GM18870 (cell line): ENCODE data around the gene YARS2.
"Not testable (repeated sequence)": the region's sequence is repeated elsewhere in the genome, so short reads cannot be mapped to it uniquely, and the experiment has no call there.

Experiments used
- ATAC-seq: cut with Tn5 transposase; IDR thresholded peaks from one replicate; pipeline ENCODE4 v1.9.1; 2021; ENCODE audit warnings: moderate library complexity; ENCODE audit not compliant: unreplicated experiment

YARS2 gene

DNA sequence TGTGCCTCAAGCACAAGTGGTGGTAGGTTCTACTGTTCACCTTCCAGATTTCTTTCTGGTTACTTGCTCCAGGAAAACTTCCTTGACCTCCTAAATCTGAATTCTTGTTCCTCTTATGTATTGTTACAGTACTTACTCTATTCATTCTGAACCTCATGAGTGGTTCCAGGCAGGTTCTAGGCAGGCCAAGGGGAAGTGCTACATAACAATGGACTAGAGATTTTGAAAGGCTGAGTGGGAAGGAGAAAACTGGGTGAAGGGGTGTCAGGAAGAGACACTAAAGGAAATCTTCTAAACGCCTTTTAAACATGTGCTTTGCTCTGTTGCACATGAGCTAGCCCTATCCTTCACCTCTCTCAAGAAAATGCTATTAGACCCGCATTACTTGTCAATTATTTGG is 1.6 kb downstream of the YARS2 start:
- no peak for ATAC-seq

DNA sequence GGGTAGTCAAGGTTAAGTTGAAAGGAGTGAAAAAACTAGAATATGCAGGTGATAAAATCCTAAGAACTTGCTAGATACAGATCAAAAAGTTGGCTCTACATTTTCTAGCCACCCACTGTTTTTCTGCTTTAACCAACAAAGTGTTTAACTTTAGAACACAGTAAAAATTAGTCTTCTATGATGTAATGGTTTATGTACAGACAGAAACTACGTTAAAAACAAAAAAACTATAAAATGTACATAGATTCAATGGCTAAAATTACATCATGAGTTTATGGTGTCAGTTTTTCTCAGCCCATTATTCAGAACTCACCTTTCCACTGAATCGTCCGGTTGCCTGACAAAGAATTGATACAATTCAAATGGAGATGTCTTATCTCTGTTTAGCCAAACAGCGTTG is 2.1 kb downstream of the YARS2 start:
- ATAC-seq: no peak

DNA sequence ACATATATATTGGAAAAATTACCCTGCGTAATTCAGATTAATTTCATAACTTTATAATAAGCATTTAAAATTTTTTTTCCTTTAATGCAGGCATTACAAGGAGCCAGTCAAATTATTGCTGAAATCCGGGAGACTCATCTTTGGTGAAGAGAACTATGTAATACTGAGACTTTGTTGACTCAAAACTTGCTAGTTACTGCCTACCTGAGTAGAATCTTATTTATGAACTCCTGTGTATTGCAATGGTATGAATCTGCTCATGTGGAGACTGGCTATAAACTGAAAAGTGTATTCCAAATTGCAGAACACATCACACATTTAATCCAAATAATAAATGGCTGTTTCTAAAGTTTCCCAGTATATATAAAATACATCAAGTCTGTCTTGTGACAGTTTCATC is 12.4 kb downstream of the YARS2 start:
- ATAC-seq: no peak

DNA sequence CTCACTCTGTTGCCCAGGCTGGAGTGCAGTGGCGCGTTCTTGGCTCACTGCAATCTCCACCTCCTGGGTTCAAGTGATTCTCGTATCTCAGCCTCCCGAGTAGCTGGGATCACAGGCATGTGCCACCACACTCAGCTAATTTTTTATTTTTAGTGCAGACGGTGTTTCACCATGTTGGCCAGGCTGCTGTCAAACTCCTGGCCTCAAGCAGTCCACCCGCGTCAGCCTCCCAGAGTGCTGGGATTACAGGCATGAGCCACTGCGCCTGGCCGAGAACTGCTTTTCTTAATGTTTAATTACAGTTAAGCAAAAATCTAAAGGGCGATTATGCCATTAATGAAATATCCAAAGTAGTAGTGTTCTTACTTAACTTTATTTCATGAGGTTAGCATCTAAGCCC is 13.6 kb downstream of the YARS2 start:
- ATAC-seq: no peak

DNA sequence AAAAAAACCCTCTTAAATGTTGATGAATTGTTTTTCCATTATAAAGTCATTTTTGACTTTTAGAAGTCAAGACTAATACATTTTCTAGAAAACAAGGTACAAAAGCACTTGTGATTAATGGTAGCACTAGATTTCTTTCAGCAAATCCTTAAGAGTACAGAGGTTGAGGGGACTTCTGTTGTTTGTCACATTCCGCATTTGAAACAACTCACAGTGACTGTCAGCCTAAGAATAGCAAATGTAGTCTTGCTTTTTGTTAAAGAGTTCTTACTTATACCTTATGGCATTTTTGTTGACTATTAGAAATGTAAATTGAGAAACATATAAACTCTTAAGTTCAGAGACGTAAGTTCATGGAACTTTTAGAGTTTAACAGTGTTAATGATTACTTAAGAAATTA is 16.4 kb downstream of the YARS2 start:
- no peak for ATAC-seq

DNA sequence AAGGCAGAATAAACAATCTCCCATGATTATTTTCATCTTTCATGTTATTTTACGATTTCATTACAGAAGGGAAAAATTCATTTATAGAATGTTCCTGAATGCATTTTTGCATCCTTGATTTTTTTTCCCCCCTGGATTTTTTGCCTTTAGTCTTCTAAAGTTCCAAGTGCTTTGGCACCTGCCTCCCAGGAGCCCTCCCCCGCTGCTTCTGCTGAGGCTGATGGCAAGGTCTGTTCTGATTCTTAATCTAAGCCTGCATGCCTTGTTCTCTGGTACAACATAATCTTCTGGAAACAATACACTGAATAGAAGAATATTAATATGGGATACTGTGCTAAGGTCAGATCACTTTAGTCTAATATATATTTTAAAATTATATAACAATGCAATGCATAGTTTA is 18.0 kb downstream of the YARS2 start:
- no peak for ATAC-seq

DNA sequence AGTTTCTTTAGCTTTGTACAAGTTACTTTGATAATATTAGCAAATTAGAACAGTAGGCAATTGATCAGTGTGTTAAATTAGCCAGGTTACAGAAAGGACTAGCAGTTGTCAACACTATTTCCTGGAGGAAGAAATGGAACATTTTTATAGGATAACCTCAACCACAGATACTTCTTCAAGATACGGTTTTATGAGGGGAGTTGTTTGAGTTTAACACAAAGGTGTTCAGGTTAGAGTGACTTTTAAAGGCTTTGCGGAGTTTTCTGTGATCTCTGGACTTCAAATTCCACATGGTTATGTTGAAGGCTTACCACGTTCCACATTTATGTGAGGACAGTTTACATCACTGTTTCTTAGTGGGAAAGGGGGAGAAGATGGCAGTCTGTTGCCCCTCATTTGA is 19.3 kb downstream of the YARS2 start:
- ATAC-seq: no peak

DNA sequence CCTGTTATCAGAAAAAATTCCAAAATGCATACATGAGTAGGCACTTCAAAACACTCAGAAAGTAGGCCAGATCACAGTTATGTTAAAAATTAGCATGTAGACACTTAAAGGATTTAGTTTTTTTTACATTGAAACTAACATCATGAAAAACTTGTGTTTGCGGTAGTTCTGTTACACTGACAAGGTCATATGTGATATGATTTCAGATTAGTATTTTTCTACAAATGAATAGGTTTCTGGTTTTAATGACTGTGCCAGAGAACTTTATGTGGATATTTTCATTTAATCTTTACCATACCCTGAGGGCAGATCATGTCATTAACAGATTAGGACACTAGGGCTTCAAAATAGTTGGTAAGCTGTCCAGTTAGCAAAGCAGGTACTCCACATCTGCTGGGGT is 20.7 kb downstream of the YARS2 start:
- ATAC-seq: no peak

DNA sequence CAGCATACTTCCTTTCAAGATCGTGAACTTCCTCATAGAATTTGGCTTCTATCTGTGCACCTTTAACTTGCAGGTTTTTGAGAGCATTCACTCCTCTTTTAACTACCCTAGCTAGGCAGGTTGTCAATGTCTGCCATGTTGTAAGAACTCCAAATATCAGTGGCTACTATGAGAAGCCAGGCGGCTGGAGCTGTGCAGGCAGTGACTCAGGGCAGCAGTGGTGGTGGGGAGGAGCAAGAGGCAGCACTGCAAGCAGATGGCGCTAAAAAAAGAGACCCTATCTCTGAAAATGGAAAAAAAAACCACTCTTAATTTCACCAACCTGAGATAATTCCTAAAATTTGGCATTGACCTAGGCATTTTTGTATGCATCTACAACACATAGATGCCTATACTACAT is 28.5 kb downstream of the YARS2 start:
- no peak for ATAC-seq

DNA sequence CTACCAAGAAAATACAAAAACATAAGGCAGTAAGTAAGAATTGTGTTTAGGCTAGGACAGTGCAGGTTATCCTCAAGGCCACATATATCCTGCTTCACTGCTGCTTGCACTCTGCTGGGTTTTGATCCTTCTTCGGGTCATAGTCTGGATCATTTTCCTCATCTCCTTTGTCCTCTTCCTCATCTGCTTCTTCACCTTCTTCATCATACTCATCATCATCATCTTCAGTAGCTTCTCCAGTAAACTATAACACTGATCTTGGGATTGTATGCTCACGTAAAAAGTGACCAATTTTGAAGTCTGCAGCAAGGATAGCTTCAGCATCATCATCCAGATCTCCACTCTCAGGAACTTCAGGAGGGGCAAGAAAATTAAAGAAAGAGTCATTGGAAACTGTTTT is 29.4 kb downstream of the YARS2 start:
- no peak for ATAC-seq

DNA sequence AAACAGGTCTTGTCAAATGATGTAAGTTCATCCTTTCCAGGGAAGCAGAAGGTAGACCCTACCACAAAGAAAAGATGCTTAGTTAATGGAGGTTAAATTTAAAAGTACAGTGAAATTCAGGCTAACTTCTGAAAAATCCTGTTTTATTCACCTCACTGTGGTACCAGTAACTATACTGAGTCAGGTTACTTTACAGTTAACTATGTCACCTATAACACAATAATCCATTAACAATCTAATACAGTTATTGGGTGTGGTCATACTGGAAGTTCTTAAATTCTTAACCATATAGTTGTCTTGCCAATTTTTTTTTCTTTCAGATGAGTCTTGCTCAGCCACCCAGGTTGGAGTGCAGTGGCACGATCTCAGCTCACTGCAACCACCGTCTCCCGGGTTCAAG is 30.4 kb downstream of the YARS2 start:
- ATAC-seq: not testable (repeated sequence)

DNA sequence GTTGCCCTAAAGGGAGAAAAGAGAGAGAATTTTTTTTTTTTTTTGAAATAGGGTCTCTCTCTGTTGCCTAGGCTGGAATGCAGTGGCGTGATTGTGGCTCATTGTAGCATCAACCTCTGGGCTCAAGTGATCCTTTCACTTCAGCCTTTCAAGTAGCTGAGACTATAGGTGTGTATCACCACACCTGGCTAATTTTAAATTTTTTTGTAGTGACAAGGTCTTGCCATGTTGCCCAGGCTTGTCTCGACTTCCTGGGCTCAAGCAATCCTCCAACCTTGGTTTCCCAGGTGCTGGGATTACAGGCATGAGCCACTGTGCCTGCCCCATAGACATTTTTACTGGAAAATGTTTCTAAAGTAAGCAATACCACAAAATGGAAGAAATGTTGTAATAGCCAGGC is 36.8 kb downstream of the YARS2 start:
- no peak for ATAC-seq

DNA sequence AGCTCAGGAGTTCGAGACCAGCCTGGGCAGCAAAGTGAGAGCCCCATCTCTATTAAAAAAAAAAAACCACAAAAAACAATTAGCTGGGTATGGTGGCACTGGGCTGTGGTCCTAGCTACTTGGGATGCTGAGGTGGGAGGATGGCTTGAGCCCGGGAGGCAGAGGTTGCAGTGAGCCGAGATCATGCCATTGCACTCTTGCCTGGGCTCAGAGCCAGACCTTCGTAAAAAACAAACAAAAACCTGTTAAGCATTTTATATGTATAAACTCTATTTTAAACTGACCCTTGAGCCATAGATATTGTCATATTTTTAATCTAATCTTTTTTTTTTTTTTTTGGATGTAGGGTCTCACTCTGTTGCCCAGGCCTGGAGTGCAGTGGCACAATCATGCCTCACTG is 40.9 kb downstream of the YARS2 start:
- no peak for ATAC-seq

DNA sequence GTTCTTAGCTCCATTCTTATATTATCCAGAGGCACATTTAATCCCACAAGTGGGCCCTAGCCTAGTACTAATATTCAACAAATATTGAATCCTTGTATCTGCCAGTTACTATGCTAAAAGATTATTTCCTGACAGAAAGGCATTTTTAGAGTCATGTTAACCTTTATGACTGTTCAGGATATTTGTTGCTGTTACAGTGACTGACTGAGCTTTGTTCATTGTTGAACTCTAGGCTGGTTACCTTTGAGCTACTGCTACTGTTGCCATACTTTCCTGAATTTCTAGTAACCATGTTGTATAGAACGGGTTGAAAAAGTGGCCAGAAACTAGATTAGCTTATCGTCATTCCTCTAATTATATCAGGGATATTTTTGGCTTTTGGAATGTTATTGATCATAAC is 46.8 kb downstream of the YARS2 start:
- ATAC-seq: no peak

DNA sequence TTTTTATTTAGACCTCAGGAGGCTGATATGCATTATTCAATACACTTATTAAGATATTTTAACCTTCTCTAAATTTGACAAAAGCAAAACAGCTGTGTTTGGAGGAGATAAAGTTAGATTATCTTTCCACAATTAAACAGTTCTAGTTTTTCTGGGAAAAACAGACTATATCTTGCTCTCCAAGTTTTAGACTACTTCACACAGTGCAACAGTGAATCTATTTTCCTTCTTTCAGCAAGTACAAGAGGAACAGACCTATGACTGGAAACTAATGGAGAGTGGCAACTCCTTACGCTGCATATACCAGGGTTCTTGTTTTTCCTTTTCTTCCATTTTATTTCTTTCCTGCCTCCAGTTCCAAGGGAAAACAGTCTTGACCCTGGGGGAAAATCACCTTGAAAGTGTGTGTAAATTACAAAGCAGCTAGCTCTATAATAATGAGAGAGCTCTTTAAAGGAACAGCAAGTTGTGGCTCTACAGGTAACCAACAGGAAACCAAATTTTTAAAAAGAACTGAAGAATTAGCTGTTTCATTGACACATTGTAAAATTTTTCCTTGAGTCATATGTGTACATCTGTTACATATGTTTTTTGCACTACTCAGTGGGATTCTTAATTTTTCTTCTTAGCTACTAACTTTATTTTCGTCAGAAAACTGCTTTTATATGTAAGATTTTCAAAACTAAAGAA is 49.2 kb downstream of the YARS2 start:
- no peak for ATAC-seq

DNA sequence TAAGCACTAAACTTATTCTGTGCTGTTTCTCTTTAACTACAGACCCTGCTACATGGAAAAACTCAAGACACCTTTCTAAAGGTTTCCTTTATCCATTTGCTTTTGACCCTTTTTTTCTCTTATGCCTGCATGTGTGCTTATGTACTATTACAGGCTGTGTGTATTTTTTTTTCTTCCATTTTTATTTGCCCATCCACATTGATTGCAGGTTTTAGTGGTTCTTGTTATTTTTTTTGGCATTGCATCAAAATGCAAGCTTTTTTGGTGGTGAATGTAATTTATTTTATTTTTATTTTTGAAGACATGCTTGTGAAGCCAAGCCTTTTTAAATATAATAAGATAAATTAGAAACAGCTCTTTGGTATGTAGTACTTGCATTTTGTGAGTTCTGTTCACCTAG is 49.9 kb downstream of the YARS2 start:
- no peak for ATAC-seq

DNA sequence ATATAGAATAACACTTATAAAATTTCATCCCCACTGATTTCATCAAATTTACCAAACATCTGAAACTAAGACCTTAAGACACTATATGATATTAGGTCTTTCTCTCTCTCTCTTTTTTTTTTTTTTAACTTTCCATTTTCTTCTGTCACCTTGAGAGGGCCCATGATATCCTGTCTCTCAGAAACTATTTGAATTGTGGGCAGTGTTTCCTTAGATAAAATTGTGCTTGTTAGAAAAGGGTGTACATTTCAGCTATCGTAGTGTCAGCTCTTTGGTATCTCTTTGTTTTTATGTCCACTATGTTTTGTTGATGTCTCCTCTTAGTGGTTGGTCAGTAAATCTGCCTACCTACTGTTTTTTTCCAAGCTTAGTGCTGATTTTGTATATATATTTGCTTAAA is 52.8 kb downstream of the YARS2 start:
- no peak for ATAC-seq

DNA sequence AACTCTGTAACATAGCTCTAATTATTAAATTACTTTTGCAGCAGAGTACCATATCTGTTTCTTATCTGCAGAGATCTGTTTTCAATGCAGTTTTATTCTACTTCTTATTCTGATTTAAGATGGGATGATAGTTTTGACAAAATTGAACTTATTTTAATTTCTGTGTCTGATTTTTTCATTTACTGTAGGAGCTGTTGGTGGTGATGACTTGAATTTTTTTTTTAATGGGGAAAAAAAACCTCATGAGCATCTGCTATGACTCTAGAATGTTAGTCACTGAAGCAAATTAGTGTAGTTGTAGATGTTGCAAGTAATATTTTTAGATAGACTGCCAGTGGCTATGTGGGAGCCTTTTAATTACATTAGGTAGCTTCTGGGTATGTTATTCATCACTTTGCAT is 53.2 kb downstream of the YARS2 start:
- no peak for ATAC-seq

DNA sequence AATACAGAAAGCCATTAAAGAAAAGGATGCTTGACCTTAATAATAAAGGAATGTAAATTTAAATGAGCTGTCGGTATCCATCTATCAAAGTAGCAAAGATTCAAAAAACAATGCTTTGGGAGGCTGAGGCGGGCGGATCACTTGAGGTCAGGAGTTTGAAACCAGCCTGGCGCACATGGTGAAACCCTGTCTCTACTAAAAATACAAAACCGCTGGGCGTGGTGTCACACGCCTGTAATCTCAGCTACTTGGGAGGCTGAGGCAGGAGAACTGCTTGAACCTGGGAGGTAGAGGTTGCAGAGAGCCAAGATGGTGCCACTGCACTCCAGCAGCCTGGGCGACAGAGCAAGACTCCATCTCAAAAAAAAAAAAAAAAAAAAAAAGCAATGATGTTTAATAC is 56.3 kb downstream of the YARS2 start:
- not testable (repeated sequence) for ATAC-seq

DNA sequence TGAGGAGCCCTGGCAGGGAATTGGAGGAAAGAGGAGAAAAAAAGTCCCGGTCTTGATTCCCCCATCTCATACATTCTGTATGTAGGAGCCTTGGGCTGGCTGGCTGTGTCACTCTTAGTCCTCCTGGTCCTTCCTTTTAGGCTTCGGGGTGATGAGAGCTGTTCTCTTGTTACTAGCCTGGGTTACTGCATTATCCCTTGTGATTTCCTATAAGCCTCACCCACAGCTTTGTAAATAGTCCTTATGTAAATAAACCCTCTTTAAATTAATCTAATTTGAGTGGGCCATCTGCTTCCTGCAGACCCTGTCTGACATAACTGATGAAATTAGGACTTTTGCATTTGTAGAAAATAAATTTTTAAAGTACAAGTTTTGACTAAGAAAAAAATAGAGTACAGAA is 57.4 kb downstream of the YARS2 start:
- ATAC-seq: no peak

DNA sequence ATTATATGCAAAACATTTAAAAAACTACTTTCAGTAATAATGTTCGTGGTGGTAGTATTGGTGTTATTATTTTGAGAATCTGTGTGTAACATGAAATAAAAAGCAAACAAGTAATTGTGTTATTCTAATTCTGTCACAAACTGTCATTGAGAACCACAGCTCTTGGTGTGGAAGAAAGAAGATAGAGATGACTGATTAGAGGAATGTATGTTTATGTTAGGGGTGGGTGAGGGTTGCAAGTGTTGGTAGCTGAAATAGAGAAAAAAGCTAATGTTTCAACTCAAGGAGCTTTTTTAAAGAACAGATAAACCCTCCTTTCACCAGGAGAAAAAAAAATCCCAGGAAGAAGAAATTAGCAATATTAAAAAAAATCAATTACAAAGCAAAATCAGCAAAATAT is 58.3 kb downstream of the YARS2 start:
- no peak for ATAC-seq
